ENCODE results near the gene CNTD1. TPM values are rescaled to one million over a fixed set of nuclear protein-coding genes. Genes with fewer than 3 reads are reported as not detected.

Gene CNTD1
- total RNA-seq, 1 donor from 2014 or later: not detected

DNA sequence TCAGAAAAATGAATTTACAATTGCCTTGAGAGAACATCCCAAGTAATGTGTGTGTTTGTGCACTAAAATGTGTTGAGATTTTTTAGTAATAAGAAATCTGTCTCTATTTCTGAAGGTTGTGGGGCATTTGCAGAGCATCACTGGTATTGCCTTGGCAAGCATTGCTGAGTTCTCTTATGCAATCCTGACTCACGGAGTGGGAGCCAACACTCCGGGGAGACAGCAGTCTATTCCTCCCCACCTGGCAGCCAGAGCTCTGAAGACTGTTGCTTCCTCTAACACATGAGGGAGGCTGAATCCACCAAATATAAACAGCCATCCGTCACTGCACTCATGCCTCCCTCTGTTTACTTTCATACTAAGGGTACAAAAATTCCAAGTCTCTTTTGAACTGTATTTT lies 10.6 kb downstream of the CNTD1 start:
- no peak overlapping the region for H2AFZ ChIP-seq (ENCODE audit: low read depth, low read length)
- H3K4me1 Mint-ChIP-seq (ENCODE audit: low read depth, unreplicated experiment): peaks cover 5% of the 10 kb centered on the region
- no peaks in the 10 kb centered on the region for H3K79me2 ChIP-seq (ENCODE audit: insufficient read depth, low read length)
- no peaks in the 10 kb centered on the region for H3K27me3 ChIP-seq (ENCODE audit: insufficient read depth, low read length)
- FAIRE-seq (no peak), DNase-seq (ENCODE audit: low read depth) (peak; percentile 76)
- no peaks in the 10 kb centered on the region for H3K9me3 Mint-ChIP-seq (ENCODE audit: unreplicated experiment)
- TF ChIP-seq, protein P1, sequence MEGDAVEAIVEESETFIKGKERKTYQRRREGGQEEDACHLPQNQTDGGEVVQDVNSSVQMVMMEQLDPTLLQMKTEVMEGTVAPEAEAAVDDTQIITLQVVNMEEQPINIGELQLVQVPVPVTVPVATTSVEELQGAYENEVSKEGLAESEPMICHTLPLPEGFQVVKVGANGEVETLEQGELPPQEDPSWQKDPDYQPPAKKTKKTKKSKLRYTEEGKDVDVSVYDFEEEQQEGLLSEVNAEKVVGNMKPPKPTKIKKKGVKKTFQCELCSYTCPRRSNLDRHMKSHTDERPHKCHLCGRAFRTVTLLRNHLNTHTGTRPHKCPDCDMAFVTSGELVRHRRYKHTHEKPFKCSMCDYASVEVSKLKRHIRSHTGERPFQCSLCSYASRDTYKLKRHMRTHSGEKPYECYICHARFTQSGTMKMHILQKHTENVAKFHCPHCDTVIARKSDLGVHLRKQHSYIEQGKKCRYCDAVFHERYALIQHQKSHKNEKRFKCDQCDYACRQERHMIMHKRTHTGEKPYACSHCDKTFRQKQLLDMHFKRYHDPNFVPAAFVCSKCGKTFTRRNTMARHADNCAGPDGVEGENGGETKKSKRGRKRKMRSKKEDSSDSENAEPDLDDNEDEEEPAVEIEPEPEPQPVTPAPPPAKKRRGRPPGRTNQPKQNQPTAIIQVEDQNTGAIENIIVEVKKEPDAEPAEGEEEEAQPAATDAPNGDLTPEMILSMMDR (IDR thresholded peaks at IDR 0.05; ENCODE audit: insufficient read depth, low read depth, low read length): no peak
- no peak for TF ChIP-seq EZH2 (IDR thresholded peaks at IDR 0.05; ENCODE audit: insufficient read depth, low read length)
- no peak overlapping the region for H3K9ac ChIP-seq (ENCODE audit: low read length)
- H3K36me3 Mint-ChIP-seq (ENCODE audit: low read depth, unreplicated experiment): peaks cover 17% of the 10 kb centered on the region
- no peaks in the 10 kb centered on the region for H3K9me3 ChIP-seq (ENCODE audit: insufficient read depth, low read depth, low read length)
- H3K27ac ChIP-seq (ENCODE audit: low read depth, low read length): no peak overlapping the region
- no peaks in the 10 kb centered on the region for H3K27me3 Mint-ChIP-seq (ENCODE audit: low read depth, unreplicated experiment)
- H3K4me3 Mint-ChIP-seq (ENCODE audit: unreplicated experiment): no peak overlapping the region
- no peak overlapping the region for H3K4me2 ChIP-seq (ENCODE audit: low read length)
- H3K27ac Mint-ChIP-seq (ENCODE audit: unreplicated experiment): no peak overlapping the region
- peaks cover 7% of the 10 kb centered on the region for H3K4me1 ChIP-seq (ENCODE audit: insufficient read depth, low read length)
- H3K4me3 ChIP-seq (ENCODE audit: insufficient read depth, low read depth, low read length): no peak overlapping the region
- H4K20me1 ChIP-seq (ENCODE audit: insufficient read depth, low read length): peaks cover 4% of the 10 kb centered on the region
- H3K36me3 ChIP-seq (ENCODE audit: insufficient read depth, low read length): peaks cover 25% of the 10 kb centered on the region

DNA sequence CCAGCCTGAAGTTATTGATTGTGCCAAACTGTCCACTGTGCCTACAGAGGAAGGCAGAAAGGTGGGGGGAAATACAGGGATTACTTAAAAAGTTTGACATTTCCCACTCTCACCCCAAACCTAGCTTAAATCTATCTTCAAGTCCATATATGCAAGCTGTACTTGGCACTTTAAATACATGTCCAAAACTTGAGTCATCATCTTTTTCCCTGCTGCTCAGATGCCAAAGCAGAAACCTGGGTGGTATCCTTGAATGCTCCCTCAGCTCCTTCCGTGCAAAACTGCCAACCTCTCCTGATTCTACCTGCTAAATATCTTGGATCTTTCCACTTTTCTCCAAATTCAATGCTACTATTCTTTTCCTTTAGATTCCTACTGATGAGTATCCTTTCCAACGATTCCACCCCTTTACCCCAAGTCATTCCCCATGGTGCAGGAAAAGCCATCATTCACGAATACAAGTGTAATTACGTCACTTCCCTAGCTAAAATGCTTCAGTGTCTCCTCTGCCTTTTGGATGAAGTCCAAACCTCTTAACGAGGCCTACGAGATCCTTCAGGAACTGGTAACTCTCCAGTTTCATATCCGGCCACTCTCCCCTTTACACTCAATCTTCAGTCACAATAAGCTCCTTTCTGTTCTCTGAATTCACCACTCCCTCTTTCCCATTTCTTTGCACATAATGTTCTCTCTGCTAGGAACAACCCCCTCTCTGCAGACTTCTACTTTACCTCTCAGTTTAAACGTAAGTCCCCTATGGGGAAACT lies 16.2 kb downstream of the CNTD1 start:
- H3K36me3 Mint-ChIP-seq (ENCODE audit: low read depth, unreplicated experiment): peaks cover 26% of the 10 kb centered on the region
- H3K9ac ChIP-seq (ENCODE audit: low read length): peak overlapping the region; percentile 23

More for the DNA sequence above, 16.2 kb downstream of the CNTD1 start:
- Histone ChIP-seq H3K9me3 (ENCODE audit: insufficient read depth, low read depth, low read length) (no peaks in the 10 kb centered on the region), H3K79me2 (ENCODE audit: insufficient read depth, low read length) (peaks cover 4% of the 10 kb centered on the region), H3K4me3 (ENCODE audit: insufficient read depth, low read depth, low read length) (no peak overlapping the region), H3K4me2 (ENCODE audit: low read length) (peak overlapping the region; percentile 60), H2AFZ (ENCODE audit: low read depth, low read length) (no peak overlapping the region), H3K27me3 (ENCODE audit: insufficient read depth, low read length) (no peaks in the 10 kb centered on the region), H3K27ac (ENCODE audit: low read depth, low read length) (peak overlapping the region; percentile 42), H4K20me1 (ENCODE audit: insufficient read depth, low read length) (peaks cover 4% of the 10 kb centered on the region), H3K4me1 (ENCODE audit: insufficient read depth, low read length) (peaks cover 37% of the 10 kb centered on the region), H3K36me3 (ENCODE audit: insufficient read depth, low read length) (peaks cover 54% of the 10 kb centered on the region)
- H3K27me3 Mint-ChIP-seq (ENCODE audit: low read depth, unreplicated experiment): no peaks in the 10 kb centered on the region
- H3K9me3 Mint-ChIP-seq (ENCODE audit: unreplicated experiment): no peaks in the 10 kb centered on the region
- DNase-seq (ENCODE audit: low read depth): peak; percentile 97
- H3K4me1 Mint-ChIP-seq (ENCODE audit: low read depth, unreplicated experiment): peaks cover 27% of the 10 kb centered on the region
- no peak for TF ChIP-seq EZH2 (IDR thresholded peaks at IDR 0.05; ENCODE audit: insufficient read depth, low read length)
- TF ChIP-seq, protein P1 (IDR thresholded peaks at IDR 0.05; ENCODE audit: insufficient read depth, low read depth, low read length): no peak
- peak; percentile 20 for FAIRE-seq
- peak overlapping the region; percentile 49 for H3K27ac Mint-ChIP-seq (ENCODE audit: unreplicated experiment)
- peak overlapping the region; percentile 2 for H3K4me3 Mint-ChIP-seq (ENCODE audit: unreplicated experiment)
